ENCODE results near the gene ABCC4. TPM values are rescaled to one million over a fixed set of nuclear protein-coding genes. Genes with fewer than 3 reads are reported as not detected.

ABCC4 gene
- total RNA-seq, 1 experiment from 2014 or later, result 25.7 TPM

DNA sequence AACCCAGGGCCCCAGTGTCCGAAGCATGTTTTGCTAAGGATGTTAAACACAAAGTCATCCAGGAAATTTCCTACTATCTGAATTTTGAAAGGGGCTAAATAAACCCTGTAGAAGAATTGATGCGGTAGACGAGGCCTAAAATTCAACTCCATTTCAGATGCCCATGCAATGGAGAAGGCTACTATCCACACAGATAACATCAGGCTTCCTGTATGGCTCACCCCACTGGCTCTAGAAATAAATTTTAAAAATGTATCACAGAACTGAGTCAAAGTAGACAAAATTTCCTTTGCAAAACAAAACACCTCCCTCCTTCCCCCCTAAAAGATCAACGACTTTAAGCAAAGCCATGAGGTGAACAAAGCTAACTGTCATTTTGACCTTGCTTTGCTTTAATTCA lies 188.4 kb downstream of the ABCC4 start:
- Histone ChIP-seq H3K9me3 (replicated peaks) (no peaks in the 10 kb centered on the region), H3K27ac (no peak overlapping the region), H3K27me3 (no peaks in the 10 kb centered on the region), H3K4me3 (no peak overlapping the region), H3K4me1 (no peaks in the 10 kb centered on the region), H3K36me3 (0 out of 2 replicates have a peak, but pooled peaks cover 3% of the 10 kb centered on the region)
- DNase-seq, result no peak

DNA sequence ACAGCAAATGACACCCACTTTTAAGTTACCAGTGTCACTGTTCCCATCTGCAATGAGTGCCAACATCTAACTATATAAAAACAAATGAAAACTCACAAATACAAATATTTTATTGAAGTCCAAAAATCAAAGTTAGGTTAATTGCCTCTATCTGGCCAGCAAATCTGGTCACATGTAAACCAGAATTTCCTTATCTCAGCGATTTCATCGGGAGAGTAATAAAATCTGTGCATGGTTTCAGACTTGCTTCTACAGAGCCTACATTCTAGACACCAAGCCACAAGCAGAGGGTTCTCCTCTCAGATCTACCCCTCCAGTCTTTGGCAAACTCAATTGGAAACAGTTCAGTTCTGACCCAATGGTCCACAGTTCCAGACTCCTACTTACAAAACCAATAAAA lies 189.6 kb downstream of the ABCC4 start:
- Histone ChIP-seq H3K4me1 (no peaks in the 10 kb centered on the region), H3K27me3 (no peaks in the 10 kb centered on the region), H3K4me3 (no peak overlapping the region), H3K27ac (no peak overlapping the region), H3K9me3 (replicated peaks) (no peaks in the 10 kb centered on the region), H3K36me3 (0 out of 2 replicates have a peak, but pooled peaks cover 3% of the 10 kb centered on the region)
- DNase-seq, result no peak

DNA sequence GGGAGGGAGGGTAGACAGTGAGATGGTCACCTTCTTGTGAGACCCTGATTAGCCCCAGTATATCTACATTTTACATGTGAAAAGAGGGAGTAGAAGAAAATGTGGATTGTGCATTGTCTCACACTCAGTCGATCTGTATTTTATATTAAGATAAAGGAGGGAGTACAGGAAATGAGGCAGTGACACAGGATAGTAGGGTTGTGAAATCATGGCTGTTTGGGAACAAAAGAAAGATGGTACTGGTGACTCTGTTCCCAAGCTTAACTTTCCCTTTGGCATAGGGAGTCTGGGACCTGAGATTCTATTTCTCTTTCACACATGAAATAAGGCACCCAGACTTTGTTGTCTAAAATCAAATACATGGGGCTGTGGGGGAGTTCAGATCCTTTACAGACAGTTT lies 194.7 kb downstream of the ABCC4 start:
- no peak for DNase-seq
- H3K4me1 ChIP-seq, result no peaks in the 10 kb centered on the region
- H3K4me3 ChIP-seq, result no peak overlapping the region
- H3K36me3 ChIP-seq, result no peaks in the 10 kb centered on the region
- no peak overlapping the region for H3K27ac ChIP-seq
- no peaks in the 10 kb centered on the region for H3K27me3 ChIP-seq
- no peaks in the 10 kb centered on the region for H3K9me3 ChIP-seq (replicated peaks)

DNA sequence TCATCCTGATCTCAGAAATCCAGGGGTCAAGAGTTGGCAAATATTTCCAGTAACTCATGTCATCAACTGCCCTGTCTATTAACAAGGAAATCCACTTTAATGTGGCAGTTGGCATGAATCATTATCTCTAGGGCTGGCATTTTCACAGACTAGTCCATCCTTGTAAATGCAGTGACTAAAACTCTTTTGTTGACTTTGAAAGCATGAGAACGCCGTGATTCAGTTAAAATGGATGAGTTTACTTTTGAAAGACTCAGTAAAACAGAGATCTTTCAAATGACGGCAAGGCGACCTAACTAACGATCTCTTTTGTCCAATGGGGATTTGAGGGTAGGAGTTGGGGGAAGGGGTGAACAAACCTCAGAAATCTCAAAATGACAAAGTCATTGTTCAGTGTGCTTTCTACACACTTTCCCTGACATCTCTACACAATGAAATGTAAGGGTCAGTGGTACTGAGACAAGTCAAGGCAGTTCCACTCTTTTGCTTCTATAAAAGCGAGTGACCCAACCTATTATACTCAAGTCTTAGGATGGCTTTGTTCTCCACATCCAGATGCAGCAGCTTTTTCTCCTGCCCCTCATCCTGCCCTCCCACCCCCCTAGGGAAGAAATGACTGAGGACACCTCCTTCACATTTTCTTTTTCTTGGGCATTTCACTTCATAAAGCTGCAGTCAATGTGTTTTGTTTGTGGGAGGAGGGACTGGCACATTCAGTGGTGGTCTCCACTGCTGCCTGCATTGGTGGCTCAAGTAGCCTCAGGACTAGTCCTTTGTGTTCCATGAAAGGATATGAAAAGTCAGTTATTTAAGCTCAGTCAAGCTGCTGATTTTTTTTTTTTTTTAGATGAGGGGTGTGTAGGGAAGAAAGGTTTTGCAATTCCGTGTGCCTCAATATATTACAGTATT lies 200.5 kb downstream of the ABCC4 start:
- Histone ChIP-seq H3K4me1 (no peaks in the 10 kb centered on the region), H3K27ac (no peak overlapping the region), H3K27me3 (no peaks in the 10 kb centered on the region), H3K36me3 (no peaks in the 10 kb centered on the region), H3K4me3 (no peak overlapping the region), H3K9me3 (replicated peaks) (no peaks in the 10 kb centered on the region)
- DNase-seq, result no peak

DNA sequence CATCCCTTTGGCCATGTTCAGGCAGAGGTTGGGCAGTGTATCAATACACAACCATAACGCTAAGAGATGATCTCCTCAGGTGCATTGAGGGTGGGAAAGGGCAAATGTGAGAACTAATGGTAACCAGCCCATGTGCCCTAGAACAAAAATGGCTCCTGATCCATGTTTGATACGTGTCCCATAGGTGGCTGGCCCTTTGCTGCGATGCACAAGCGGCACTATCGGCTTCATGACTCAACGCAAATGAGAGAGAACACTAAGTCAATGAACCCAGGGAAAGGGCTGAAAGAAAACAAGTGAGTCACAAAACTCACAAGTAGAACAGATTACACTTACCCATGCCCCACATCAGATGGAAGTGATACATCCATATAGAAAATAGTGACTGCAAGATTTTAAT lies 201.7 kb downstream of the ABCC4 start:
- no peak for DNase-seq
- Histone ChIP-seq H3K36me3 (no peaks in the 10 kb centered on the region), H3K4me1 (no peaks in the 10 kb centered on the region), H3K4me3 (no peak overlapping the region), H3K27me3 (no peaks in the 10 kb centered on the region), H3K27ac (no peak overlapping the region), H3K9me3 (replicated peaks) (no peaks in the 10 kb centered on the region)

DNA sequence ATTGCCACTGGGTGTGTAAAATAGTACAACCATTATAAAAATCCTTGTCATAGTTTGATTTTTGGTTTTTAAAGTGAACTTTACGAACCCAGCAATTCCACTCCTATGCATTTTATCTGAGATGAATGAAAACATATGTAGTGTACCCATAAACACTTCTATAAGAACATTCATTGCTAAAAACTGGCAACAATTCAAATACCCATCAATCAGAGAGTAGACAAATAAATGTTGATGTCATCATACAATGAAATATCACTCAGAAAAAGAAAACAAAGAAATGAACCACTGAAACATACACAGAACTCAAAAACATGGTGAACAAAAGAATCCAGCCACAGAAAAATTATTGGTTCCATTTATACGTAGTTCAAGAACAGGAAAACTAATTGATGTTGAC lies 202.3 kb downstream of the ABCC4 start:
- no peaks in the 10 kb centered on the region for H3K36me3 ChIP-seq
- no peaks in the 10 kb centered on the region for H3K27me3 ChIP-seq
- no peaks in the 10 kb centered on the region for H3K4me1 ChIP-seq
- no peak overlapping the region for H3K27ac ChIP-seq
- no peak for DNase-seq
- H3K4me3 ChIP-seq, result no peak overlapping the region
- H3K9me3 ChIP-seq (replicated peaks), result no peaks in the 10 kb centered on the region

DNA sequence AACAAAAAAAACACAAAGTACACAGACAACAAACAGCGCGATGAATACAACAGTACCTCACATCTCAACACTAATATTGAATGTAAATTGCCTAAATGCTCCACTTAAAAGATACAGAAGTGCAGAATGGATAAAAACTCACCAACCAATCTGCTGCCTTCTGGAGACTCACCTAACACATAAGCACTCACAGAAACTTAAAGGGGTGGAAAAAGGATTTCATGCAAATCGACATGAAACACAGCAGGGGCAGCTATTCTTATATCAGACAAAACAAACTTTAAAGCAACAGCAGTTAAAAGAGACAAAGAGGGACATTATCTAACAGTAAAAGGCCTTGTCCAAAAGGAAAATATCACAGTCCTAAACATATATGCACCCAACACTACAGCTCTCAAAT lies 209.5 kb downstream of the ABCC4 start:
- H3K4me1 ChIP-seq, result no peaks in the 10 kb centered on the region
- H3K27ac ChIP-seq, result no peak overlapping the region
- no peak for DNase-seq
- no peaks in the 10 kb centered on the region for H3K36me3 ChIP-seq
- no peak overlapping the region for H3K4me3 ChIP-seq
- H3K9me3 ChIP-seq (replicated peaks), result no peaks in the 10 kb centered on the region
- no peaks in the 10 kb centered on the region for H3K27me3 ChIP-seq

DNA sequence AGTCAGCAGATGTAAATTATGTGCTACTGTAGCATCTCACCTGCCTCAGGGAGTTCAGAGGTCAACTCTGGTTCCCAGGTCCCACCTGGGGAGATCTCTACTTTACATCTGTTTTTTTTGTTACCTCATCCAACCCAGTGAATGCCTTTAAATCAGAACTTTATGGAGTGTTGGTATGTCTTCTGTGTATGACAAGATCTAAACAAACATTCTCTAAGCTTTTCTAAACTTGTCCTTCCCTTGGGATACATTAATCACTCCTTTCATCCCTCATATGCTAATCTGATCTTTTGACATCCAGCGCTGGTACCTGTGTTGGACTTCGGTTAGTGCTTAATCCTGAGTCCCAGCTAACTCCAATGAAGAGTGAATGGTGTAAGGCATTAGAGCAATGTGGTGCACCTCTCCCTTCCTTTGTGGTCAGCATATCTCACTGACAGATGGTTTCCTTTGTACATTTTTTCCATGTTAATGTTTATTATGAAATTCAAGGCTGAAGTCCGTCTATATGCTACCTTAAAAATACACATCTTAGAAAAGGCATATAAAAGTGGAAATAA lies 213.4 kb downstream of the ABCC4 start:
- Histone ChIP-seq H3K9me3 (replicated peaks) (no peaks in the 10 kb centered on the region), H3K27ac (no peak overlapping the region), H3K36me3 (no peaks in the 10 kb centered on the region), H3K4me3 (no peak overlapping the region), H3K27me3 (no peaks in the 10 kb centered on the region), H3K4me1 (no peaks in the 10 kb centered on the region)
- no peak for DNase-seq

DNA sequence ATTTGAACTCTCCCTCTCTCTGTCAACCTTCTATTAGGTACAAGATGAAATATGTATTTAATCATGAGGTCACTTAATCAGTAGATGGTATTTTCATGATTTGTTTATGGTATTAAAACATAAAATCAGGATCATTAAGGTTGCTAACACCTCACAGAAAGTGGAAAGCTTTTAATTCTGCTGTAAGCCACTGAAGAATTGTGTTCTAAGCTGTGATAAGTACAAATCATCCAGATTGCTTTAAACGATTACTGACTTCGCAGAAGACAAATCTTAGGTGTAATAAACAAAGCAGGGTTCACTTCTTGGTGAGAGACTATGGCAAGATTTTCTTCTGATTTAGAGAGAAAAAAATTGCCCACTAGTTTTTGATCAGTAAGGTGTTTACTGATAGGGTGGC lies 214.5 kb downstream of the ABCC4 start:
- Histone ChIP-seq H3K4me3 (no peak overlapping the region), H3K4me1 (no peaks in the 10 kb centered on the region), H3K27ac (no peak overlapping the region), H3K36me3 (no peaks in the 10 kb centered on the region), H3K9me3 (replicated peaks) (no peaks in the 10 kb centered on the region), H3K27me3 (no peaks in the 10 kb centered on the region)
- no peak for DNase-seq

DNA sequence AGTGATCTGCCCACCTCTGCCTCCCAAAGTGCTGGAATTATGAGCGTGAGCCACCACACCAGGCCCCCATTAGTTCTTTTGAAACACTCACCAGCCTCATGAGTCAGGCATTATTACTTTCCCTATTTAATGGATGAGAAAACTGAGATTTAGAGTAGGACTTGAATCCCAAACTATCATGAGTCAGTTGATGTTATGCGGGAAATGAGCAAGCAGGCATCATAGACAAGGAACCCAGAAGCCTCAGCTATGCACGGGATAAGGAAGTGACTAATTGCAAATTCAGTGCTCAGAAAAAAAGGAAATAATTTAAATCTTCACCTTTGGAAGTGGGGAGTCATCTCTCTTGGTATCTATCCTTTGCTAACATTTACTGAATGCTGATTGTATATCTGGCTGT lies 217.5 kb downstream of the ABCC4 start:
- no peak for DNase-seq
- Histone ChIP-seq H3K9me3 (replicated peaks) (no peaks in the 10 kb centered on the region), H3K4me3 (no peak overlapping the region), H3K27me3 (no peaks in the 10 kb centered on the region), H3K4me1 (no peaks in the 10 kb centered on the region), H3K36me3 (no peaks in the 10 kb centered on the region), H3K27ac (no peak overlapping the region)

DNA sequence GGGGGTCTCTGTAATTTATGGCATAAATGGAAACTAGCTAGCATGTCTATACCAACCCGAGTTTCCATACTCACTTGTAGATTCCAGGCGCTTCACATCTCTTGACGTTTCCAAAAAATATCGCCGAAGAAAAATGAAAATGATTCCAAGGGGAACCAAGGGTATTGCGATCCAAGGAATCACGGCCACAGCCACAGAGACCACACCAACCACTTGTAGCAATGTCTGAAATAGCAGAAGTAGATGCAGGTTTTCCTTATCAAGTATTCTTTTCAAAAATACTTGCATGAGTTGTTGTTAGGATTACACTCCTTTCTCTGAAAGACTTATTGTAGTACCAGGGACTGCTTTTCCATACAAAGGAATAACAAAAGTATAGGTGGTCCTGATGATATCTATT lies 218.2 kb downstream of the ABCC4 start:
- DNase-seq, result no peak
- H3K4me1 ChIP-seq, result no peaks in the 10 kb centered on the region
- no peaks in the 10 kb centered on the region for H3K36me3 ChIP-seq
- H3K27me3 ChIP-seq, result no peaks in the 10 kb centered on the region
- H3K9me3 ChIP-seq (replicated peaks), result no peaks in the 10 kb centered on the region
- no peak overlapping the region for H3K4me3 ChIP-seq
- H3K27ac ChIP-seq, result no peak overlapping the region

DNA sequence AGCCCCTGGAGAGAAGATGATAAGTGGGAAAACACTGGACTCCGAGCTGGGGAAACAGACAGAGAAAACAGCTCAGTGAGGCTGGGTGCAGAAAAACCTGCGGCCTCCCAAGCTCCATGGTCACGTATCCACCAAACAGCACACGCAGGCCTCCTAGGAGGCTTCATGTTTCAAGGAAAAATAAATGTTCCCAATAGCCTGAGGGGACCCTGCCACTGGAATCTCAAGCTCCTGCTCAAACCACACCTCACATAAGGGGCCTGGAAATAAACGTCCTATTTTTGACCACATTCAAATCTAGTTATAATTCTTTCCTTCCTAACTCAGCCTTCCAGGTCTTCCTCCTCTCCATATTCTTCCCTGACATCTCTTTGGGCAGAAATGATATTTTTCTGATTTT lies 225.7 kb downstream of the ABCC4 start:
- Histone ChIP-seq H3K36me3 (peaks cover 2% of the 10 kb centered on the region; the same call in 1 of the 2 replicates), H3K27ac (no peak overlapping the region), H3K4me3 (no peak overlapping the region), H3K27me3 (no peaks in the 10 kb centered on the region), H3K9me3 (replicated peaks) (no peaks in the 10 kb centered on the region), H3K4me1 (no peaks in the 10 kb centered on the region)
- DNase-seq, result peak; percentile 6 to 38

DNA sequence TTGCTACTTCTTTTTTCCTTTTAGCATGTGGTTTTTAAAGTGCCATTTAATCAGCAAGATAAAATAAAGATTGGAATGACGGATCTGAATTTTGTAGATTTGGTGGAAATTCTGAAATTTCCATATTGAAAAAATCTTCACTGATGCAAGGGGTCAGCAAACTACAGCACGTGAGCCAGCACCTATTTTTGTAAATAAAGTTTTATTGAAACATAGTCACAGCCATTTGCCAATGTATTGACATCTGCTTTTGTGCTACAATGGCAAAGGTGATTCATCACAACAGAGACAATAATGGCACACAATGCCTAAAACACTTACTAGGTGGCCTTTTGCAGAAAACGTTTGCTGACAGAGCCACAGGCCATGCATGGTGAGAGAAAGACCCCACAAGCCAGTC lies 226.4 kb downstream of the ABCC4 start:
- Histone ChIP-seq H3K4me3 (no peak overlapping the region), H3K27ac (no peak overlapping the region), H3K36me3 (peaks cover 2% of the 10 kb centered on the region; the same call in 1 of the 2 replicates)

DNA sequence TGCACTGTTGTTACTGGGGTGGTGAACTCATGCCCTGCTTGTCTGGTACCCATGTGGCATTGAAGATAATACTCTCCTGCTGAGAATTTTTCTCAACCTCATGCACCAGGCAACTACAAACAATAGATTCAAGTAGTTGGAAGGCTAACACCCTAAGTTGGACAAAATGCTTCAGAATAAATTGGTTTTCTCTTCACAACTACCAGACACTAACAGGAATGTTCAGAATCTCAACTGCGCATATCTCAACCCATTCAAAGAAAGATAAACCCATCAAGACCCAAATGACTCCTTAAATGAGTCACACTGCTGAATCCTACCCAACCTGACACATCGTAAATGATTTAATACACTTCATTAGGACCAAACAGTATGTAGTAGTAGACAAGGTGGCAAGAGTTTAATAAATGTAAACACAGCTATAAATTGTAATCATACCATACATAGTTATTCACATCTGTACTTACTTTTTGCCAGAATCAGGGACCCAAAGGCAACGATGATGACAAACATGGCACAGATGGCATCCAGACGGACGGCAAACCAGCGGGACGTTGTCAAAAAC lies 227.4 kb downstream of the ABCC4 start:
- Histone ChIP-seq H3K4me1 (no peaks in the 10 kb centered on the region), H3K9me3 (replicated peaks) (no peaks in the 10 kb centered on the region), H3K36me3 (peaks cover 2% of the 10 kb centered on the region; the same call in 1 of the 2 replicates), H3K27me3 (no peaks in the 10 kb centered on the region), H3K27ac (no peak overlapping the region), H3K4me3 (no peak overlapping the region)
- no peak for DNase-seq

More for the DNA sequence above, 226.4 kb downstream of the ABCC4 start:
- no peaks in the 10 kb centered on the region for H3K27me3 ChIP-seq
- H3K4me1 ChIP-seq, result no peaks in the 10 kb centered on the region
- no peak for DNase-seq
- H3K9me3 ChIP-seq (replicated peaks), result no peaks in the 10 kb centered on the region

DNA sequence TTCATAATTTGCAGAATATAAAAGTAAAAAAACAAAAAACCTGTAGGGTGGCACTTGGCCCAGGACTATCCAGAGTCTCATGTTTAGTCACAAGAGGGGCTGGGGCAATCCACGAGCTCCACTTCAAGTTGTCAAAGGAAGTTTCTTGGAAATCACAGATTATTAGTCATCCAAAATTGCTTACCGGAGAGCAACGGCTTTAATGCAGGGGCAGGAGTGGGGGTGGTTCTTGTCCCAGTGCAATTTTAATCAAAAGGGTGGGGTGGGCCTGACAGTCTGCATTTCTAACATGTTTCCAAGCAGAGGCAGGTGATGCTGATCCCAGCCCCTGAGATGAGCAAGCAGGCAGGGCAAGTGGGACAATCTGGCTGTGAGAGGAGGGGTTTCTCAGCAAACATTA lies 233.9 kb downstream of the ABCC4 start:
- no peak for DNase-seq
- Histone ChIP-seq H3K36me3 (no peaks in the 10 kb centered on the region; the same call in 1 of the 2 replicates), H3K4me3 (no peak overlapping the region), H3K27me3 (no peaks in the 10 kb centered on the region), H3K9me3 (replicated peaks) (no peaks in the 10 kb centered on the region), H3K27ac (no peak overlapping the region), H3K4me1 (no peaks in the 10 kb centered on the region)

Measured in SJCRH30 (cell line).